K562 (cell line): ENCODE measurements around the gene SRGN. TPM values are rescaled to one million over a fixed set of nuclear protein-coding genes. Genes with fewer than 3 reads are reported as not detected.

ENCODE experiments used
- ARHGAP35 ChIP-seq: fragments of 450-650 bp; IDR thresholded peaks from 2 replicates; pipeline ENCODE4 v1.6.1; 2018; ENCODE audit not compliant: partially characterized antibody
- CBFA2T3 ChIP-seq: fragments of 450-650 bp; IDR thresholded peaks from 2 replicates; pipeline ENCODE4 v1.6.1; 2017
- FOS ChIP-seq: IDR thresholded peaks from 3 replicates; pipeline ENCODE4 v1.6.1; 2011; ENCODE audit not compliant: insufficient read length; ENCODE audit errors: extremely low read depth
- KDM2B ChIP-seq: fragments of 250-450 bp; sonication (Bioruptor Pico); IDR thresholded peaks from 2 replicates; pipeline ENCODE4 v1.8.0; 2021; ENCODE audit warnings: mild to moderate bottlenecking, moderate library complexity
- KLF1 ChIP-seq: fragments of 450-650 bp; IDR thresholded peaks from 2 replicates; pipeline ENCODE4 v1.6.1; 2016; ENCODE audit warnings: missing genetic modification characterization, missing compliant biosample characterization
- MXI1 ChIP-seq: IDR thresholded peaks from 2 replicates; pipeline ENCODE4 v1.6.1; 2011; ENCODE audit warnings: low read depth, mild to moderate bottlenecking, improper control_type of control experiment, low read length
- NFE2 ChIP-seq: IDR thresholded peaks from 2 replicates; pipeline ENCODE4 v1.6.1; 2014; ENCODE audit warnings: antibody characterized with exemption, low read depth
- SPI1 ChIP-seq: IDR thresholded peaks from 2 replicates; pipeline ENCODE4 v1.6.1; 2011; ENCODE audit warnings: low read depth, low read length, control low read depth, borderline replicate concordance
- SRSF3 ChIP-seq: fragments of 200-400 bp; formaldehyde crosslinking; IDR thresholded peaks from 2 replicates; pipeline ENCODE4 v1.6.1; 2016; ENCODE audit warnings: mild to moderate bottlenecking, low read length, moderate library complexity; ENCODE audit not compliant: insufficient read depth
- TAL1 ChIP-seq: fragments of 450-650 bp; IDR thresholded peaks from 2 replicates; pipeline ENCODE4 v1.6.1; 2016; ENCODE audit warnings: mild to moderate bottlenecking
- ZNF165 ChIP-seq: fragments of 250-450 bp; sonication (Bioruptor Pico); IDR thresholded peaks from 2 replicates; pipeline ENCODE4 v1.4.0; 2020; ENCODE audit warnings: borderline replicate concordance
- ZNF217 ChIP-seq: sonication (generic); formaldehyde crosslinking; IDR thresholded peaks from 2 replicates; pipeline ENCODE4 v1.8.0; 2022; ENCODE audit warnings: mild to moderate bottlenecking, missing genetic modification reagents
- ZNF507 ChIP-seq: conservative IDR thresholded peaks from 2 replicates; pipeline ENCODE4 v1.6.1; 2017; ENCODE audit warnings: missing genetic modification characterization, missing compliant biosample characterization
- ZNF696 ChIP-seq: fragments of 250-450 bp; sonication (Bioruptor Pico); conservative IDR thresholded peaks from 2 replicates; pipeline ENCODE4 v1.4.0; 2020; ENCODE audit warnings: mild to moderate bottlenecking, moderate library complexity
- ZSCAN32 ChIP-seq: fragments of 450-650 bp; formaldehyde crosslinking; IDR thresholded peaks from 2 replicates; pipeline ENCODE4 v1.4.0; 2020; ENCODE audit warnings: mild to moderate bottlenecking, moderate library complexity
- polyA plus RNA-seq, 8 experiments: library from polyadenylated mRNA; depleted of rRNA in 4 of 8; stranded (reverse) in 5 of 8; unstranded in 3 of 8; fragments of >200 nt; fragmentation: Nextera tagmentation in 2 of 8; fragmentation: Illumina TruSeq in 1 of 8; extraction: Ambion mirVana in 2 of 8; extraction: Trizol in 1 of 8; gene quantifications; 2 replicates each; pipeline versions ENCODE4 v1.2.1 to v1.2.3, GENCODE V29; 2011 to 2014; ENCODE audit warnings: inconsistent platforms in 1 of 8, missing spikeins in 1 of 8
- total RNA-seq, 7 experiments: library from RNA; depleted of rRNA in 6 of 7; stranded (reverse); fragments of >200 nt in 6 of 7; fragmentation: Illumina TruSeq in 2 of 7; extraction: Trizol in 2 of 7; gene quantifications; 2 replicates each; pipeline versions ENCODE4 v1.2.1 to v1.2.3, GENCODE V29; 2011 to 2021; ENCODE audit warnings: low replicate concordance in 1 of 7
- TF ChIP-seq, protein P1 (sequence below), 3 experiments: fragments of 200-800 bp in 1 of 3; fragments of 250-450 bp in 1 of 3; fragments of 450-650 bp in 1 of 3; sonication (Bioruptor Pico) in 1 of 3; sonication (Bioruptor generic) in 1 of 3; formaldehyde crosslinking in 1 of 3; IDR thresholded peaks; 2 replicates each; pipeline versions ENCODE4 v1.6.1 to v1.8.0; 2016 to 2022; ENCODE audit warnings: mild to moderate bottlenecking in 2 of 3, missing genetic modification characterization in 2 of 3, missing compliant biosample characterization in 1 of 3, moderate library complexity in 1 of 3
- TF ChIP-seq, protein P2 (sequence below): sonication (generic); formaldehyde crosslinking; IDR thresholded peaks from 2 replicates; pipeline ENCODE4 v1.8.0; 2022; ENCODE audit warnings: missing genetic modification reagents, mild to moderate bottlenecking, borderline replicate concordance
- TF ChIP-seq, protein P3 (sequence below), 2 experiments: fragments of 250-450 bp in 1 of 2; fragments of 450-650 bp in 1 of 2; sonication (Bioruptor Pico) in 1 of 2; IDR thresholded peaks; 2 replicates each; pipeline versions ENCODE4 v1.6.1 to v1.8.0; 2016 to 2021; ENCODE audit warnings: mild to moderate bottlenecking in 2 of 2, moderate library complexity in 2 of 2, missing compliant biosample characterization in 1 of 2, missing genetic modification characterization in 1 of 2

Gene SRGN
- total and polyA plus RNA-seq, 9 of the 15 experiments (the other 6 are each of a cell fraction or from before 2014, with no cell fraction given): 136 to 304 (median 180) TPM

DNA sequence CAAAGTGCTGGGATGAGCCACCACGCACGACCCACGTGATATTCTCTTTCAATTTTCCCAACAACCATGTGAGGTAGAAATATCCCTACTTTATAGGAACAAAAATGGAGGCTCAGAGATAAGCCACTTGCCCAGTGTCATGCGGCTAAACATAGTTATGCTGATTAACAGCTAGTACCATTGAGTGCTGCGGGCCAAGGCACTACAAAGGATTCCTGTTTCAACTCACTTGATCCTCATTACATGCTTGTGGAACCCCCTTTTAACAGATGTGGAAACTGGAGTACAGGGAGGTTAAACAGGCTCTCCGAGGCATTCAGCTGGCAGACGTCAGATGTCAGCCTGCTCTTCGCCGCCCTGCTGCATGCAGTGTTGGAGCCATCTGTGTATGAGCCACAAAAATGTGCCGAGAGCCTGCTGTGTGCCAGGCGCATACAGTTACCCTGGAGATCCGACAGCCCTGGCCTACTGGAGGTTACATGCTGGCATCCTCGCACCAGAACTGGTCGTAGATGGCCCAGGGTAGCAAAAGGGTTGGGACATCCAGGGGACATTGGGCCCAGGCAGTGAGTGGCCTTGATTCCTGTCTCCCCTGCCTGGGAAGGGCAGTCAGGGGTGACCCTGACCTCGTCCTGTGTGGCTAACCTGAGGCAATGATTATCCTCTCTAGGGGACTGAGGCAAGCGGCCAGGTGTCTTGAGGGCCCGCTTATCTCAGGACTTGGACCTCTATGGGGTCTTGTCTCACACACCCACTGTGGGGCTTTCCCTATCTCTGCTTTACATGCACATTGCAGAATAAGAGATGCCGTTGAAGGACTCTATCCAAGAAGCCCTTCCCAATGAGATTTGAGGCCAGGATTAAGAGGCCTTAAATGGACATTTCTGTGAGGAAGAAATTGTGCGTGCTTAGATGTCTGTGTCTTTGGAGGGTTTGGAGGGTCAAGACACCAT lies 18.5 kb upstream of the SRGN start (continued):
- TF ChIP-seq, protein P1, sequence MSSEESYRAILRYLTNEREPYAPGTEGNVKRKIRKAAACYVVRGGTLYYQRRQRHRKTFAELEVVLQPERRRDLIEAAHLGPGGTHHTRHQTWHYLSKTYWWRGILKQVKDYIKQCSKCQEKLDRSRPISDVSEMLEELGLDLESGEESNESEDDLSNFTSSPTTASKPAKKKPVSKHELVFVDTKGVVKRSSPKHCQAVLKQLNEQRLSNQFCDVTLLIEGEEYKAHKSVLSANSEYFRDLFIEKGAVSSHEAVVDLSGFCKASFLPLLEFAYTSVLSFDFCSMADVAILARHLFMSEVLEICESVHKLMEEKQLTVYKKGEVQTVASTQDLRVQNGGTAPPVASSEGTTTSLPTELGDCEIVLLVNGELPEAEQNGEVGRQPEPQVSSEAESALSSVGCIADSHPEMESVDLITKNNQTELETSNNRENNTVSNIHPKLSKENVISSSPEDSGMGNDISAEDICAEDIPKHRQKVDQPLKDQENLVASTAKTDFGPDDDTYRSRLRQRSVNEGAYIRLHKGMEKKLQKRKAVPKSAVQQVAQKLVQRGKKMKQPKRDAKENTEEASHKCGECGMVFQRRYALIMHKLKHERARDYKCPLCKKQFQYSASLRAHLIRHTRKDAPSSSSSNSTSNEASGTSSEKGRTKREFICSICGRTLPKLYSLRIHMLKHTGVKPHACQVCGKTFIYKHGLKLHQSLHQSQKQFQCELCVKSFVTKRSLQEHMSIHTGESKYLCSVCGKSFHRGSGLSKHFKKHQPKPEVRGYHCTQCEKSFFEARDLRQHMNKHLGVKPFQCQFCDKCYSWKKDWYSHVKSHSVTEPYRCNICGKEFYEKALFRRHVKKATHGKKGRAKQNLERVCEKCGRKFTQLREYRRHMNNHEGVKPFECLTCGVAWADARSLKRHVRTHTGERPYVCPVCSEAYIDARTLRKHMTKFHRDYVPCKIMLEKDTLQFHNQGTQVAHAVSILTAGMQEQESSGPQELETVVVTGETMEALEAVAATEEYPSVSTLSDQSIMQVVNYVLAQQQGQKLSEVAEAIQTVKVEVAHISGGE (CRISPR knock-in tag; IDR thresholded peaks at IDR 0.05): no peak
- no peak for TF ChIP-seq MXI1
- TF ChIP-seq ZNF217 (CRISPR knock-in tag): no peak
- no peak for TF ChIP-seq ZNF165
- TF ChIP-seq ARHGAP35: no peak
- TF ChIP-seq KDM2B: no peak
- TF ChIP-seq ZNF507 (tag): no peak
- no peak for TF ChIP-seq ZNF696 (CRISPR knock-in tag)
- peak; percentile 73 for TF ChIP-seq CBFA2T3
- no peak for TF ChIP-seq ZSCAN32 (CRISPR knock-in tag)
- no peak for TF ChIP-seq FOS
- no peak for TF ChIP-seq SPI1
- TF ChIP-seq TAL1: peak; percentile 44; the same call in 1 of the 2 replicates
- TF ChIP-seq SRSF3: no peak
- TF ChIP-seq, protein P2, sequence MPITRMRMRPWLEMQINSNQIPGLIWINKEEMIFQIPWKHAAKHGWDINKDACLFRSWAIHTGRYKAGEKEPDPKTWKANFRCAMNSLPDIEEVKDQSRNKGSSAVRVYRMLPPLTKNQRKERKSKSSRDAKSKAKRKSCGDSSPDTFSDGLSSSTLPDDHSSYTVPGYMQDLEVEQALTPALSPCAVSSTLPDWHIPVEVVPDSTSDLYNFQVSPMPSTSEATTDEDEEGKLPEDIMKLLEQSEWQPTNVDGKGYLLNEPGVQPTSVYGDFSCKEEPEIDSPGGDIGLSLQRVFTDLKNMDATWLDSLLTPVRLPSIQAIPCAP (CRISPR knock-in tag): no peak
- TF ChIP-seq, protein P3, sequence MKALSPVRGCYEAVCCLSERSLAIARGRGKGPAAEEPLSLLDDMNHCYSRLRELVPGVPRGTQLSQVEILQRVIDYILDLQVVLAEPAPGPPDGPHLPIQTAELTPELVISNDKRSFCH (CRISPR knock-in tag; IDR thresholded peaks at IDR 0.05): no peak
- TF ChIP-seq, protein P3 (tag; IDR thresholded peaks at IDR 0.05): no peak
- TF ChIP-seq KLF1: no peak
- TF ChIP-seq NFE2: no peak
